ENCODE data around the gene TRMT61A.
"Not testable (repeated sequence)": the region's sequence is repeated elsewhere in the genome, so short reads cannot be mapped to it uniquely, and the experiment has no call there.

Gene TRMT61A

GRCh38 chr14:103509864-103510723 is 18.9 kb upstream of the TRMT61A start:
- DNase-seq (ENCODE audit: low read depth), result no peak

- no peak for DNase-seq (ENCODE audit: low read depth)
Observed at GRCh38 chr14:103510724-103511693, 18.0 kb upstream of the TRMT61A start.

- not testable (repeated sequence) for DNase-seq (ENCODE audit: low read depth)
Observed at GRCh38 chr14:103512180-103512579, 16.8 kb upstream of the TRMT61A start.

- DNase-seq (ENCODE audit: low read depth), result peak; percentile 76
Observed at GRCh38 chr14:103512701-103513611, 16.0 kb upstream of the TRMT61A start.

- DNase-seq (ENCODE audit: low read depth), result no peak
Observed at GRCh38 chr14:103514596-103515421, 14.2 kb upstream of the TRMT61A start.

- DNase-seq (ENCODE audit: low read depth), result no peak
Observed at GRCh38 chr14:103516426-103517173, 12.4 kb upstream of the TRMT61A start.

GRCh38 chr14:103517174-103517566 is 11.8 kb upstream of the TRMT61A start:
- no peak for DNase-seq (ENCODE audit: low read depth)

- DNase-seq (ENCODE audit: low read depth), result no peak
Observed at GRCh38 chr14:103517721-103518421, 11.1 kb upstream of the TRMT61A start.

- DNase-seq (ENCODE audit: low read depth), result no peak
Observed at GRCh38 chr14:103518422-103519042, 10.5 kb upstream of the TRMT61A start.

GRCh38 chr14:103519043-103519836 is 9.8 kb upstream of the TRMT61A start:
- no peak for DNase-seq (ENCODE audit: low read depth)

- DNase-seq (ENCODE audit: low read depth), result no peak
Observed at GRCh38 chr14:103519837-103520212, 9.2 kb upstream of the TRMT61A start.

GRCh38 chr14:103520269-103520656 is 8.7 kb upstream of the TRMT61A start:
- DNase-seq (ENCODE audit: low read depth), result no peak

GRCh38 chr14:103520657-103521437 is 8.1 kb upstream of the TRMT61A start:
- DNase-seq (ENCODE audit: low read depth), result no peak

GRCh38 chr14:103521438-103521950 is 7.5 kb upstream of the TRMT61A start:
- DNase-seq (ENCODE audit: low read depth), result no peak

- DNase-seq (ENCODE audit: low read depth), result no peak
Observed at GRCh38 chr14:103521951-103522563, 6.9 kb upstream of the TRMT61A start.

GRCh38 chr14:103522649-103523574 is 6.1 kb upstream of the TRMT61A start, which contains the start of gene CKB:
Gene CKB, minus strand, starts transcription at chr14:103522830. Its CDS starts 337 bp downstream, at chr14:103522493.
- DNase-seq (ENCODE audit: low read depth), result no peak

Measured in GM04503 (cell line).